Tibial nerve (tissue), 4 donors: ENCODE data around the gene SLC13A4. TPM values are rescaled to one million over a fixed set of nuclear protein-coding genes. Genes with fewer than 3 reads are reported as not detected.

Experiments used
- DNase-seq, 2 donors: peaks; one replicate each; pipeline ENCODE4 v3.0.0-alpha.2; 2019; ENCODE audit warnings: low spot score in 2 of 2
- H3K27ac ChIP-seq, 4 donors: fragments of 200-600 bp; sonication (generic) in 3 of 4; one replicate each; pipeline ENCODE4 v1.5.1; 2017 to 2019; ENCODE audit warnings: mild to moderate bottlenecking in 1 of 4
- H3K27me3 ChIP-seq, 2 donors: fragments of 200-600 bp; sonication (generic) in 1 of 2; one replicate each; pipeline versions ENCODE4 v1.5.1 to v1.6.0; 2017 to 2019
- H3K36me3 ChIP-seq, 3 donors: fragments of 200-600 bp; sonication (generic); one replicate each; pipeline ENCODE4 v1.5.1; 2018 to 2019
- H3K4me1 ChIP-seq, 4 donors: fragments of 200-600 bp; sonication (generic) in 3 of 4; one replicate each; pipeline ENCODE4 v1.5.1; 2017 to 2019
- H3K4me3 ChIP-seq, 4 donors: fragments of 200-600 bp; sonication (generic) in 3 of 4; one replicate each; pipeline ENCODE4 v1.5.1; 2017 to 2019; ENCODE audit warnings: mild to moderate bottlenecking in 1 of 4, moderate library complexity in 1 of 4
- H3K9me3 ChIP-seq, 4 donors: fragments of 200-600 bp; sonication (generic) in 3 of 4; one replicate each; pipeline ENCODE4 v1.5.1; 2017 to 2019
- EP300 ChIP-seq, 2 donors: sonication (generic); formaldehyde crosslinking; IDR thresholded peaks; one replicate each; pipeline ENCODE4 v1.6.1; 2017; ENCODE audit warnings: antibody characterized with exemption in 2 of 2, mild to moderate bottlenecking in 1 of 2
- POLR2A ChIP-seq, 2 donors: fragments of 450-650 bp; IDR thresholded peaks; one replicate each; pipeline ENCODE4 v1.6.1; 2017; ENCODE audit warnings: antibody characterized with exemption in 2 of 2, mild to moderate bottlenecking in 2 of 2, moderate library complexity in 2 of 2
- WGBS, 2 donors: methylation state at CpG; one replicate each; pipeline ENCODE4 v1.1.5; 2018; 5-methylcytosine and 5-hydroxymethylcytosine counted together
- total RNA-seq, 4 donors: library from RNA; depleted of rRNA; stranded (reverse); fragments of >200 nt; gene quantifications; one replicate each; pipeline ENCODE4 v1.1.0, GENCODE V29; 2016
- TF ChIP-seq, protein P1 (sequence below), 5 experiments: fragments of 200-600 bp in 3 of 5; fragments of 450-650 bp in 2 of 5; sonication (generic) in 3 of 5; IDR thresholded peaks; one replicate each; pipeline ENCODE4 v1.5.1; 2016 to 2019; ENCODE audit warnings: antibody characterized with exemption in 5 of 5, mild to moderate bottlenecking in 3 of 5, moderate library complexity in 2 of 5

Gene SLC13A4
- total RNA-seq, 4 donors from 2014 or later = not detected

DNA sequence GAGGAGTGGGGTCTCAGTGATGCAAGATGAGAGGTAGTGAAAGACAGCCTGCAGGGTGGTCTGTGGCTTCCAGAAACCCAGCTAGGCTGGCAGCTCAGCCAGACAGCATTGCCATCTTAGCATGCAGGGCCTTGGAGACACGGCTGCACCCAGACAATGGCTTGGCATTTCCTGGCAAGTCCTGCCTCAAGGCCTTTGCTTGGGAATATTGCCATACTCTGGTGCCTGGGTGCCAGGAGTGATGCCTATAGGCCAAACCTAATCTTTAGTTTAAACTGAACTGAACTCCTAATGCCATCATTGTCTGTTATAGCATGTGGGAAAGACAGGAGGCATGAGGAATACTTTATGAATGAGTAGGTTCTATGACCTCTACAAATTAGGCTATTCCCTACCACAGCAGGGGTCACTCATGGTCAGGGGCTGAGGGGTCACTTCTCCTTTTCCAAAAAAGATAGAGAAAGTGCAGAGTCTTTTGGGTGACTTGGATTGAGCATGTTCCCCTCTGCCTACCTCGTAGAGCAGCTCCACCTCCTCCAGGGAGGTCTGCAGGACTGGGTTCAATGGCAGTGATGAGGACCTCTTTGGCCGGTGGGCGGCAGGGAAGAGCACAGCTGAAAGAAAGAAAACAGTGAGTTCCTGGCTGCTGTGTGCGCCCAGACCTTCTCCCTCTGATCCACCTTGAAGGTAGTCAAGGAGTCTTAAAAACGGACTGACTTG is 8.8 kb upstream of the SLC13A4 start:
- Histone ChIP-seq H3K4me3 (no peak overlapping the region), H3K27ac (no peak overlapping the region), H3K36me3 (no peaks in the 10 kb centered on the region), H3K27me3 (no peaks in the 10 kb centered on the region), H3K9me3 (no peaks in the 10 kb centered on the region), H3K4me1 (no peaks in the 10 kb centered on the region)
- no peak for TF ChIP-seq EP300 (IDR thresholded peaks at IDR 0.05)
- no peak for TF ChIP-seq POLR2A (IDR thresholded peaks at IDR 0.05)
- TF ChIP-seq, protein P1, sequence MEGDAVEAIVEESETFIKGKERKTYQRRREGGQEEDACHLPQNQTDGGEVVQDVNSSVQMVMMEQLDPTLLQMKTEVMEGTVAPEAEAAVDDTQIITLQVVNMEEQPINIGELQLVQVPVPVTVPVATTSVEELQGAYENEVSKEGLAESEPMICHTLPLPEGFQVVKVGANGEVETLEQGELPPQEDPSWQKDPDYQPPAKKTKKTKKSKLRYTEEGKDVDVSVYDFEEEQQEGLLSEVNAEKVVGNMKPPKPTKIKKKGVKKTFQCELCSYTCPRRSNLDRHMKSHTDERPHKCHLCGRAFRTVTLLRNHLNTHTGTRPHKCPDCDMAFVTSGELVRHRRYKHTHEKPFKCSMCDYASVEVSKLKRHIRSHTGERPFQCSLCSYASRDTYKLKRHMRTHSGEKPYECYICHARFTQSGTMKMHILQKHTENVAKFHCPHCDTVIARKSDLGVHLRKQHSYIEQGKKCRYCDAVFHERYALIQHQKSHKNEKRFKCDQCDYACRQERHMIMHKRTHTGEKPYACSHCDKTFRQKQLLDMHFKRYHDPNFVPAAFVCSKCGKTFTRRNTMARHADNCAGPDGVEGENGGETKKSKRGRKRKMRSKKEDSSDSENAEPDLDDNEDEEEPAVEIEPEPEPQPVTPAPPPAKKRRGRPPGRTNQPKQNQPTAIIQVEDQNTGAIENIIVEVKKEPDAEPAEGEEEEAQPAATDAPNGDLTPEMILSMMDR (IDR thresholded peaks at IDR 0.05) = no peak
- DNase-seq = no peak
- 82 to 87% methylated on average over 6 of the region's 6 CpGs for WGBS, 2 donors

DNA sequence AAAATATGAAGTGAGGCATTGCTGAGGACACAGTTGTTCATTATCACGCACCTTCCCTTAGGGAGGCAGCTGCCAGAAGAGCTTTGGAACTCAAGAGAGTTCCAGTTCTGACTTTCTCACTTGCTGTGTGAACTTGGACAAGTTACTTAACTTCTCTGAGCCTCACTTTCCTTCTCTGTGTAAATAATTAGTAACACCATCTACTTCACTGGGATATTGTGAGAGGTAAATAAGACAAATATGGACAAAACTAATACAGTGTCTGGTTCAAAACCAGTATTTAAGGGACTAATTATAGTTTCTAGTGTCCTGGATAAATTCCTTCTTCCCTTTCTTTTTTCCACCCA is 6.3 kb upstream of the SLC13A4 start:
- H3K27me3 ChIP-seq = no peaks in the 10 kb centered on the region
- no peaks in the 10 kb centered on the region for H3K36me3 ChIP-seq
- H3K4me3 ChIP-seq = no peak overlapping the region
- H3K27ac ChIP-seq = no peak overlapping the region
- H3K4me1 ChIP-seq = peaks cover 0 to 6% (median 0%) of the 10 kb centered on the region in 4 donors
- no peak for TF ChIP-seq POLR2A (IDR thresholded peaks at IDR 0.05)
- TF ChIP-seq, protein P1 (IDR thresholded peaks at IDR 0.05) = no peak
- 95 to 100% methylated on average over 1 of the region's 1 CpG for WGBS, 2 donors
- DNase-seq = no peak
- no peaks in the 10 kb centered on the region for H3K9me3 ChIP-seq

- TF ChIP-seq EP300 (IDR thresholded peaks at IDR 0.05) = no peak
- no peak for TF ChIP-seq POLR2A (IDR thresholded peaks at IDR 0.05)
- TF ChIP-seq, protein P1 (IDR thresholded peaks at IDR 0.05) = no peak
- H3K9me3 ChIP-seq = no peaks in the 10 kb centered on the region
- no peak overlapping the region for H3K27ac ChIP-seq
- DNase-seq = no peak
- H3K27me3 ChIP-seq = no peaks in the 10 kb centered on the region
- H3K4me1 ChIP-seq = peaks cover 0 to 6% (median 0%) of the 10 kb centered on the region in 4 donors
- H3K36me3 ChIP-seq = no peaks in the 10 kb centered on the region
- H3K4me3 ChIP-seq = no peak overlapping the region
- WGBS, 2 donors = 89 to 93% methylated on average over 19 to 21 of the region's 21 CpGs
These were observed 5.8 kb upstream of the SLC13A4 start for GRCh38 chr7:135733603-135734342.

DNA sequence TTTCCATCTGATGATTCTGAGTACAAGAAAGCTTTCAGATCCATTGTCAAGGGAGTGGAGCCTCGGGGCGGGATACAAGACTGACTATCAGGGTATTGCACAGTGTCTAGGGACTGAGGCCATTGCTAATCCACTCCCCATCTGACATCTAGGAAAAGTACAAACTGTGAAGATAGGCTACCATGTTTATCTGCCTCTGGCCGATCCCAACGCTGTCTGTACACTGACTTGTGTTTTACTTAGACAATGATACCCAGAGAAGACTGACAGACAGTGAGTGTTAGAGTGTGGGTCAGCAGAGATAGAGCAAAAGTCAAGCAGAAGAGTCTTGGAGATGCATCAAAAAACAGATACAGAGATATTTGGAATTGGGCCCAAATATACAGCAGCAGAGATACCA is 3.1 kb upstream of the SLC13A4 start:
- Histone ChIP-seq H3K27ac (no peak overlapping the region), H3K4me3 (no peak overlapping the region), H3K27me3 (no peaks in the 10 kb centered on the region), H3K36me3 (no peaks in the 10 kb centered on the region), H3K9me3 (no peaks in the 10 kb centered on the region), H3K4me1 (peaks cover 0 to 6% (median 0%) of the 10 kb centered on the region in 4 donors)
- no peak for TF ChIP-seq EP300 (IDR thresholded peaks at IDR 0.05)
- TF ChIP-seq, protein P1 (IDR thresholded peaks at IDR 0.05) = no peak
- no peak for DNase-seq
- WGBS, 2 donors = 81 to 89% methylated on average over 4 of the region's 4 CpGs

GRCh38 chr7:135729230-135729629 is 1.2 kb upstream of the SLC13A4 start:
- 47 to 59% methylated on average over 5 of the region's 5 CpGs for WGBS, 2 donors
- H3K4me1 ChIP-seq = peaks cover 0 to 6% (median 0%) of the 10 kb centered on the region in 4 donors
- no peak overlapping the region for H3K27ac ChIP-seq
- H3K27me3 ChIP-seq = no peaks in the 10 kb centered on the region
- H3K9me3 ChIP-seq = no peaks in the 10 kb centered on the region
- no peak overlapping the region for H3K4me3 ChIP-seq
- H3K36me3 ChIP-seq = no peaks in the 10 kb centered on the region
- DNase-seq = no peak
- no peak for TF ChIP-seq EP300 (IDR thresholded peaks at IDR 0.05)
- no peak for TF ChIP-seq POLR2A (IDR thresholded peaks at IDR 0.05)
- TF ChIP-seq, protein P1 (IDR thresholded peaks at IDR 0.05) = no peak
